Thoracic aorta endothelial cell (primary cell): ENCODE data around the gene TARS1. TPM values are rescaled to one million over a fixed set of nuclear protein-coding genes. Genes with fewer than 3 reads are reported as not detected.

ENCODE experiments used
- total RNA-seq: library from RNA; depleted of rRNA; stranded (reverse); fragments of >200 nt; gene quantifications from 2 replicates; pipeline ENCODE4 v1.2.3, GENCODE V29; 2012

TARS1 gene
- total RNA-seq: 323 and 355 TPM in 2 replicates

GRCh38 chr5:33440482-33441240 is at the start of gene TARS1:
TARS1 (plus strand) TSS chr5:33440965; CDS start chr5:33441087, 122 bp downstream.

